IMR-90 (cell line): ENCODE measurements around the gene CFD. TPM values are rescaled to one million over a fixed set of nuclear protein-coding genes. Genes with fewer than 3 reads are reported as not detected.

Source experiments
- ATAC-seq: fragments of 200-7000 bp; cut with Tn5 transposase; 2 replicates; pipeline ENCODE4 v1.9.1; 2020; ENCODE audit warnings: low read depth, mild to moderate bottlenecking, moderate library complexity
- BruUV-seq: library from RNA; stranded (reverse); fragments of 400-500 nt; replicated peaks from 2 replicates; lab custom pipeline; 2021; lab: Mats Ljungman, UMichigan
- CTCF ChIA-PET: fragments of 300-600 bp; formaldehyde crosslinking; extraction: SDS; loops from one replicate; lab custom pipeline; 2021; ENCODE audit warnings: antibody characterized with exemption; lab: Yijun Ruan, JAX
- POLR2A ChIA-PET: fragments of 300-600 bp; sonication (Branson Sonifier 250); formaldehyde crosslinking; loops from one replicate; lab custom pipeline; 2022; ENCODE audit warnings: antibody characterized with exemption; ENCODE audit not compliant: unreplicated experiment; lab: Charles Lee
- DNase-seq: peaks from one replicate; pipeline ENCODE4 v3.0.0; 2013
- H2AFZ ChIP-seq: replicated peaks from 2 replicates; pipeline ENCODE3; 2013; ENCODE audit warnings: low read length, mild to moderate bottlenecking; ENCODE audit not compliant: poor library complexity
- H2AK5ac ChIP-seq: 2 replicates; pipeline ENCODE4 v1.6.1; 2013; ENCODE audit warnings: low read depth, low read length, inconsistent platforms
- H2AK9ac ChIP-seq: replicated peaks from 2 replicates; pipeline ENCODE3; 2013; ENCODE audit warnings: mild to moderate bottlenecking, low read depth, low read length, moderate library complexity; ENCODE audit not compliant: poor library complexity
- H2BK120ac ChIP-seq: 2 replicates; pipeline ENCODE4 v1.6.1; 2013; ENCODE audit warnings: low read depth, low read length, inconsistent platforms
- H2BK15ac ChIP-seq: 3 replicates; pipeline ENCODE4 v1.6.1; 2013; ENCODE audit warnings: low read depth, low read length, inconsistent platforms
- H2BK20ac ChIP-seq: 2 replicates; pipeline ENCODE4 v1.6.1; 2013; ENCODE audit warnings: low read depth, mild to moderate bottlenecking, inconsistent platforms, low read length, moderate library complexity
- H2BK5ac ChIP-seq: 2 replicates; pipeline ENCODE4 v1.6.1; 2013; ENCODE audit warnings: mild to moderate bottlenecking, low read depth, low read length, inconsistent platforms; ENCODE audit not compliant: poor library complexity, severe bottlenecking
- H3K14ac ChIP-seq: replicated peaks from 2 replicates; pipeline ENCODE4 v1.6.1; 2013; ENCODE audit warnings: low read depth, low read length, inconsistent platforms
- H3K18ac ChIP-seq: 2 replicates; pipeline ENCODE4 v1.6.1; 2013; ENCODE audit warnings: low read depth, low read length, control low read depth
- H3K23ac ChIP-seq: 2 replicates; pipeline ENCODE4 v1.6.1; 2013; ENCODE audit warnings: low read depth, low read length, inconsistent platforms
- H3K27ac ChIP-seq: 2 replicates; pipeline ENCODE4 v1.5.1; 2013; ENCODE audit warnings: mild to moderate bottlenecking, control low read depth, low read length; ENCODE audit not compliant: insufficient read depth
- H3K27me3 ChIP-seq: 2 replicates; pipeline ENCODE4 v1.6.1; 2013; ENCODE audit warnings: low read length; ENCODE audit not compliant: control insufficient read depth, insufficient read depth
- H3K36me3 ChIP-seq: 2 replicates; pipeline ENCODE4 v1.6.1; 2013; ENCODE audit warnings: low read length, mixed read lengths; ENCODE audit not compliant: control insufficient read depth, insufficient read depth
- H3K4ac ChIP-seq: 2 replicates; pipeline ENCODE4 v1.6.1; 2013; ENCODE audit warnings: low read depth, low read length, inconsistent platforms
- H3K4me1 ChIP-seq: 2 replicates; pipeline ENCODE4 v1.6.1; 2013; ENCODE audit warnings: low read length, mixed read lengths; ENCODE audit not compliant: control insufficient read depth, insufficient read depth
- H3K4me2 ChIP-seq: 2 replicates; pipeline ENCODE4 v1.6.1; 2013; ENCODE audit warnings: low read depth, mild to moderate bottlenecking, control low read depth, low read length, moderate library complexity
- H3K4me3 ChIP-seq: 2 replicates; pipeline ENCODE4 v1.5.1; 2013; ENCODE audit warnings: low read depth, mild to moderate bottlenecking, control low read depth, low read length, moderate library complexity; ENCODE audit not compliant: insufficient read depth
- H3K56ac ChIP-seq: 2 replicates; pipeline ENCODE4 v1.6.1; 2013; ENCODE audit warnings: low read length, inconsistent platforms; ENCODE audit not compliant: insufficient read depth; ENCODE audit errors: extremely low read depth
- H3K79me1 ChIP-seq, 2 experiments: 2 replicates each; pipeline ENCODE4 v1.6.1; 2013; ENCODE audit warnings: low read length in 2 of 2, inconsistent platforms in 1 of 2, low read depth in 1 of 2
- H3K9ac ChIP-seq: 2 replicates; pipeline ENCODE4 v1.6.1; 2013; ENCODE audit warnings: low read depth, low read length, control low read depth
- H3K9me1 ChIP-seq: 2 replicates; pipeline ENCODE4 v1.6.1; 2013; ENCODE audit warnings: low read length, inconsistent platforms; ENCODE audit not compliant: insufficient read depth
- H3K9me3 ChIP-seq: 2 replicates; pipeline ENCODE4 v1.6.1; 2013; ENCODE audit warnings: low read length; ENCODE audit not compliant: control insufficient read depth, insufficient read depth
- H4K20me1 ChIP-seq: 2 replicates; pipeline ENCODE4 v1.6.1; 2013; ENCODE audit warnings: low read length, inconsistent platforms; ENCODE audit not compliant: insufficient read depth
- H4K5ac ChIP-seq: 2 replicates; pipeline ENCODE4 v1.6.1; 2013; ENCODE audit warnings: mild to moderate bottlenecking, low read depth, low read length, control low read depth
- H4K8ac ChIP-seq, 2 experiments: 2 replicates each; pipeline ENCODE4 v1.6.1; 2013; ENCODE audit warnings: low read depth in 2 of 2, low read length in 2 of 2, control low read depth in 1 of 2, inconsistent platforms in 1 of 2
- H4K91ac ChIP-seq: 2 replicates; pipeline ENCODE4 v1.6.1; 2013; ENCODE audit warnings: low read depth, low read length, inconsistent platforms; ENCODE audit not compliant: insufficient read depth
- BHLHE40 ChIP-seq: fragments of 150-350 bp; IDR thresholded peaks from 2 replicates; pipeline ENCODE4 v1.6.1; 2016; ENCODE audit warnings: mild to moderate bottlenecking, low read depth, low read length
- CEBPB ChIP-seq: IDR thresholded peaks from 2 replicates; pipeline ENCODE4 v1.6.1; 2012; ENCODE audit warnings: low read depth, low read length, improper control_type of control experiment
- FOS ChIP-seq: fragments of 150-350 bp; IDR thresholded peaks from 2 replicates; pipeline ENCODE4 v1.6.1; 2016; ENCODE audit warnings: low read depth, low read length
- MAFK ChIP-seq: IDR thresholded peaks from 2 replicates; pipeline ENCODE4 v1.6.1; 2012; ENCODE audit warnings: low read depth, low read length, improper control_type of control experiment
- MAZ ChIP-seq: IDR thresholded peaks from 2 replicates; pipeline ENCODE4 v1.6.1; 2012; ENCODE audit warnings: low read depth, mild to moderate bottlenecking, low read length, improper control_type of control experiment, moderate library complexity, borderline replicate concordance
- MXI1 ChIP-seq: IDR thresholded peaks from 2 replicates; pipeline ENCODE4 v1.6.1; 2012; ENCODE audit warnings: low read depth, mild to moderate bottlenecking, low read length, moderate library complexity, borderline replicate concordance
- NFE2L2 ChIP-seq: fragments of 150-350 bp; IDR thresholded peaks from 2 replicates; pipeline ENCODE4 v1.6.1; 2016; ENCODE audit warnings: low read depth, mild to moderate bottlenecking, low read length
- POLR2A ChIP-seq: IDR thresholded peaks from 2 replicates; pipeline ENCODE4 v1.6.1; 2012; ENCODE audit warnings: mild to moderate bottlenecking, low read depth, low read length
- RAD21 ChIP-seq: IDR thresholded peaks from 2 replicates; pipeline ENCODE4 v1.6.1; 2012; ENCODE audit warnings: low read length, improper control_type of control experiment
- RCOR1 ChIP-seq: IDR thresholded peaks from 2 replicates; pipeline ENCODE4 v1.6.1; 2012; ENCODE audit warnings: mild to moderate bottlenecking, low read length, improper control_type of control experiment; ENCODE audit not compliant: insufficient replicate concordance
- RFX5 ChIP-seq: IDR thresholded peaks from 2 replicates; pipeline ENCODE4 v1.8.0; 2012; ENCODE audit warnings: low read depth, mild to moderate bottlenecking, low read length, moderate library complexity
- SMC3 ChIP-seq: fragments of 150-350 bp; IDR thresholded peaks from 2 replicates; pipeline ENCODE4 v1.6.1; 2016; ENCODE audit warnings: low read depth, mild to moderate bottlenecking, antibody characterized with exemption, low read length, moderate library complexity
- WGBS, 2 experiments: methylation state at CpG; one replicate each; pipeline versions ENCODE4 v1.1.5 to v1.1.7; 2013; ENCODE audit warnings: missing lambda C conversion rate in 2 of 2; ENCODE audit not compliant: insufficient read length in 1 of 2; ENCODE audit errors: extremely low coverage in 2 of 2; 5-methylcytosine and 5-hydroxymethylcytosine counted together
- dilution Hi-C: fragments of 300-500 bp; cut with HindIII; formaldehyde crosslinking; loops from one replicate; pipeline ENCODE4 v1.14.3; 2018; ENCODE audit warnings: low sequenced_read_pairs; ENCODE audit not compliant: unreplicated experiment
- in situ Hi-C: fragments of 300-500 bp; cut with MboI; formaldehyde crosslinking; loops from 3 replicates; pipeline ENCODE4 v1.14.3; 2019; ENCODE audit warnings: low sequenced_read_pairs, inconsistent platforms, mixed read lengths
- intact Hi-C: fragments of 100-400 bp; cut with micrococcal nuclease; formaldehyde crosslinking; loops from 2 replicates; pipeline ENCODE4 v1.10.0; 2022
- polyA plus RNA-seq, 3 experiments: library from polyadenylated mRNA; depleted of rRNA; stranded (reverse); fragments of >200 nt; gene quantifications; 2 replicates each; pipeline ENCODE4 v1.2.3, GENCODE V29; 2012; ENCODE audit warnings: low replicate concordance in 1 of 3
- total RNA-seq: library from RNA; depleted of rRNA; stranded (reverse); fragments of >200 nt; gene quantifications from 2 replicates; pipeline ENCODE4 v1.2.3, GENCODE V29; 2012
- TF ChIP-seq, protein P1 (sequence below): conservative IDR thresholded peaks from 2 replicates; pipeline ENCODE4 v1.5.1; 2012; ENCODE audit warnings: mild to moderate bottlenecking, low read depth, low read length, improper control_type of control experiment
- TF ChIP-seq, protein P2 (sequence below): fragments of 150-350 bp; IDR thresholded peaks from 2 replicates; pipeline ENCODE4 v1.6.1; 2016; ENCODE audit warnings: low read depth, mild to moderate bottlenecking, low read length, moderate library complexity, borderline replicate concordance
- TF ChIP-seq, protein P3 (sequence below): fragments of 150-350 bp; IDR thresholded peaks from 2 replicates; pipeline ENCODE4 v1.6.1; 2017; ENCODE audit warnings: mild to moderate bottlenecking, antibody characterized with exemption, low read length, low read depth

The CFD gene
- total and polyA plus RNA-seq, 2 of the 4 experiments (the other 2 are of a cell fraction) = 1.4 to 2.8 TPM

DNA sequence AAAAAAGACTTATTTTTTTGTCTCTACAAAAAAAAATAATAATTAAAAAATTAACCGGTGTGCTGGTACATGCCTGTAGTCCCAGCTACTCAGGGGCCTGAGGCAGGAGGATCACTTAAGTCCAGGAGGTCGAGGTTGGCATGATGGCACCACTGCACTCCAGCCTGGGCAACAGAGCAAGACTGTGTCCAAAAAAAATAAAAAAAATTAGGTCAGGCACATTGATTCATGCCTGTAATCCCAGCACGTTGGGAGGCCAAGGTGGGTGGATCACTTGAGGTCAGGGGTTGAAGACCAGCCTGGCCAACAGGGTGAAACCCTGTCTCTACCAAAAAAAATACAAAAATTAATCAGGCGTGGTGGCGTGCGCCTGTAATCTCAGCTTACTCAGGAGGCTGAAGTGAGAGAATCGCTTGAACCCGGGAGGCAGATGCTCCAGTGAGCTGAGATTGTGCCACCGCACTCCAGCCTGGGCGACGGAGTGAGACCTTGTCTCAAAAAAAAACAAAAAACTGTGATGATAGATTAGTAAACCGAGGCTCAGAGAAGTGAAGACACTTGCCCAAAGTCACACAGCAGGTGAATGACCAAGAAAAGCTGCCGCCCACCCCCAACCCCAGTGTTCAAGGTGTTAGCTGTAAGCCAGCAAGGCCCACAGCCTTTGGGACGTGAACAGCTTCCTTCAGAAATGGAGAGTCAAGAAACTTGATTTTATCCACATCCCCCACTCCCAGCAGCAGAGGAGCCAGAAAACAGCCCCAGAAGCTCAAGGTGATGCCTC lies 43.2 kb downstream of the CFD start:
- Histone ChIP-seq H2AK5ac (no peak overlapping the region), H3K79me1 (peaks cover 12 to 61% of the 10 kb centered on the region in 2 experiments), H3K36me3 (peaks cover 22% of the 10 kb centered on the region), H3K4ac (no peak overlapping the region), H2AFZ (no peak overlapping the region), H3K4me2 (no peak overlapping the region), H3K9me3 (no peaks in the 10 kb centered on the region), H3K9me1 (no peaks in the 10 kb centered on the region; the same call in 1 of the 2 replicates), H3K27me3 (no peaks in the 10 kb centered on the region), H4K8ac (no peak overlapping the region), H3K56ac (no peak overlapping the region), H3K9ac (no peak overlapping the region), H3K27ac (no peak overlapping the region), H3K14ac (no peak overlapping the region), H2BK5ac (no peak overlapping the region), H4K91ac (no peak overlapping the region), H3K4me3 (no peak overlapping the region), H2AK9ac (no peak overlapping the region), H4K5ac (no peak overlapping the region), H2BK120ac (no peak overlapping the region), H2BK15ac (no peak overlapping the region), H3K23ac (no peak overlapping the region), H3K18ac (no peak overlapping the region), H2BK20ac (no peak overlapping the region), H3K4me1 (peaks cover 2% of the 10 kb centered on the region; the same call in 1 of the 2 replicates), H4K20me1 (peaks cover 65% of the 10 kb centered on the region)
- POLR2A ChIA-PET = interaction anchor here (0.5 kb wide), 1 partner anchor 70 kb away, joined by 3 read pairs; no protein-coding TSS in a partner anchor
- BruUV-seq = no TSS peak
- CTCF ChIA-PET = no interaction called here
- ATAC-seq (no peak), DNase-seq (no peak)
- in situ Hi-C loops = no loop called here
- dilution Hi-C loops = no loop called here
- WGBS, 2 experiments = 96% methylated on average over 5 of the region's 14 CpGs; no CpG with 5 or more reads in 1 of the 2 experiments
- intact Hi-C loops = no loop called here
- no peak for TF ChIP-seq RFX5
- no peak for TF ChIP-seq RCOR1
- no peak for TF ChIP-seq FOS
- no peak for TF ChIP-seq RAD21
- TF ChIP-seq, protein P1, sequence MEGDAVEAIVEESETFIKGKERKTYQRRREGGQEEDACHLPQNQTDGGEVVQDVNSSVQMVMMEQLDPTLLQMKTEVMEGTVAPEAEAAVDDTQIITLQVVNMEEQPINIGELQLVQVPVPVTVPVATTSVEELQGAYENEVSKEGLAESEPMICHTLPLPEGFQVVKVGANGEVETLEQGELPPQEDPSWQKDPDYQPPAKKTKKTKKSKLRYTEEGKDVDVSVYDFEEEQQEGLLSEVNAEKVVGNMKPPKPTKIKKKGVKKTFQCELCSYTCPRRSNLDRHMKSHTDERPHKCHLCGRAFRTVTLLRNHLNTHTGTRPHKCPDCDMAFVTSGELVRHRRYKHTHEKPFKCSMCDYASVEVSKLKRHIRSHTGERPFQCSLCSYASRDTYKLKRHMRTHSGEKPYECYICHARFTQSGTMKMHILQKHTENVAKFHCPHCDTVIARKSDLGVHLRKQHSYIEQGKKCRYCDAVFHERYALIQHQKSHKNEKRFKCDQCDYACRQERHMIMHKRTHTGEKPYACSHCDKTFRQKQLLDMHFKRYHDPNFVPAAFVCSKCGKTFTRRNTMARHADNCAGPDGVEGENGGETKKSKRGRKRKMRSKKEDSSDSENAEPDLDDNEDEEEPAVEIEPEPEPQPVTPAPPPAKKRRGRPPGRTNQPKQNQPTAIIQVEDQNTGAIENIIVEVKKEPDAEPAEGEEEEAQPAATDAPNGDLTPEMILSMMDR = no peak
- TF ChIP-seq MAZ = no peak
- TF ChIP-seq, protein P2, sequence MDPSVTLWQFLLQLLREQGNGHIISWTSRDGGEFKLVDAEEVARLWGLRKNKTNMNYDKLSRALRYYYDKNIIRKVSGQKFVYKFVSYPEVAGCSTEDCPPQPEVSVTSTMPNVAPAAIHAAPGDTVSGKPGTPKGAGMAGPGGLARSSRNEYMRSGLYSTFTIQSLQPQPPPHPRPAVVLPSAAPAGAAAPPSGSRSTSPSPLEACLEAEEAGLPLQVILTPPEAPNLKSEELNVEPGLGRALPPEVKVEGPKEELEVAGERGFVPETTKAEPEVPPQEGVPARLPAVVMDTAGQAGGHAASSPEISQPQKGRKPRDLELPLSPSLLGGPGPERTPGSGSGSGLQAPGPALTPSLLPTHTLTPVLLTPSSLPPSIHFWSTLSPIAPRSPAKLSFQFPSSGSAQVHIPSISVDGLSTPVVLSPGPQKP = no peak
- TF ChIP-seq NFE2L2 = no peak
- TF ChIP-seq MAFK = no peak
- TF ChIP-seq MXI1 = no peak
- TF ChIP-seq BHLHE40 = no peak
- TF ChIP-seq POLR2A = no peak
- no peak for TF ChIP-seq SMC3
- TF ChIP-seq, protein P3, sequence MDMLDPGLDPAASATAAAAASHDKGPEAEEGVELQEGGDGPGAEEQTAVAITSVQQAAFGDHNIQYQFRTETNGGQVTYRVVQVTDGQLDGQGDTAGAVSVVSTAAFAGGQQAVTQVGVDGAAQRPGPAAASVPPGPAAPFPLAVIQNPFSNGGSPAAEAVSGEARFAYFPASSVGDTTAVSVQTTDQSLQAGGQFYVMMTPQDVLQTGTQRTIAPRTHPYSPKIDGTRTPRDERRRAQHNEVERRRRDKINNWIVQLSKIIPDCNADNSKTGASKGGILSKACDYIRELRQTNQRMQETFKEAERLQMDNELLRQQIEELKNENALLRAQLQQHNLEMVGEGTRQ = no peak
- TF ChIP-seq CEBPB = no peak
